ENCODE data around the gene ITGB6. TPM values are rescaled to one million over a fixed set of nuclear protein-coding genes. Genes with fewer than 3 reads are reported as not detected.

ITGB6 gene
- total RNA-seq, 1 donor from 2014 or later = not detected

GRCh38 chr2:160132761-160133160, 67.3 kb downstream of the ITGB6 start:
- DNase-seq (ENCODE audit: low read depth, low spot score) = no peak
- TF ChIP-seq, protein P1, sequence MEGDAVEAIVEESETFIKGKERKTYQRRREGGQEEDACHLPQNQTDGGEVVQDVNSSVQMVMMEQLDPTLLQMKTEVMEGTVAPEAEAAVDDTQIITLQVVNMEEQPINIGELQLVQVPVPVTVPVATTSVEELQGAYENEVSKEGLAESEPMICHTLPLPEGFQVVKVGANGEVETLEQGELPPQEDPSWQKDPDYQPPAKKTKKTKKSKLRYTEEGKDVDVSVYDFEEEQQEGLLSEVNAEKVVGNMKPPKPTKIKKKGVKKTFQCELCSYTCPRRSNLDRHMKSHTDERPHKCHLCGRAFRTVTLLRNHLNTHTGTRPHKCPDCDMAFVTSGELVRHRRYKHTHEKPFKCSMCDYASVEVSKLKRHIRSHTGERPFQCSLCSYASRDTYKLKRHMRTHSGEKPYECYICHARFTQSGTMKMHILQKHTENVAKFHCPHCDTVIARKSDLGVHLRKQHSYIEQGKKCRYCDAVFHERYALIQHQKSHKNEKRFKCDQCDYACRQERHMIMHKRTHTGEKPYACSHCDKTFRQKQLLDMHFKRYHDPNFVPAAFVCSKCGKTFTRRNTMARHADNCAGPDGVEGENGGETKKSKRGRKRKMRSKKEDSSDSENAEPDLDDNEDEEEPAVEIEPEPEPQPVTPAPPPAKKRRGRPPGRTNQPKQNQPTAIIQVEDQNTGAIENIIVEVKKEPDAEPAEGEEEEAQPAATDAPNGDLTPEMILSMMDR (conservative IDR thresholded peaks at IDR 0.05) = no peak
- no peaks in the 10 kb centered on the region for H3K27me3 Mint-ChIP-seq (ENCODE audit: low read depth)
- H3K9me3 Mint-ChIP-seq = no peaks in the 10 kb centered on the region
- no peak overlapping the region for H3K4me3 Mint-ChIP-seq
- H3K4me1 Mint-ChIP-seq = no peaks in the 10 kb centered on the region
- H3K27ac Mint-ChIP-seq (ENCODE audit: unreplicated experiment) = no peak overlapping the region
- no peaks in the 10 kb centered on the region for H3K36me3 Mint-ChIP-seq (ENCODE audit: low read depth)

GRCh38 chr2:160126756-160127155, 73.3 kb downstream of the ITGB6 start:
- no peak overlapping the region for H3K4me3 Mint-ChIP-seq
- TF ChIP-seq, protein P1 (conservative IDR thresholded peaks at IDR 0.05) = no peak
- H3K27me3 Mint-ChIP-seq (ENCODE audit: low read depth) = peaks cover 9% of the 10 kb centered on the region
- H3K9me3 Mint-ChIP-seq = no peaks in the 10 kb centered on the region
- no peaks in the 10 kb centered on the region for H3K36me3 Mint-ChIP-seq (ENCODE audit: low read depth)
- DNase-seq (ENCODE audit: low read depth, low spot score) = no peak
- no peak overlapping the region for H3K27ac Mint-ChIP-seq (ENCODE audit: unreplicated experiment)
- H3K4me1 Mint-ChIP-seq = peaks cover 16% of the 10 kb centered on the region

- no peak for DNase-seq (ENCODE audit: low read depth, low spot score)
- no peaks in the 10 kb centered on the region for H3K9me3 Mint-ChIP-seq
These were observed 73.8 kb downstream of the ITGB6 start for GRCh38 chr2:160126315-160126714.

GRCh38 chr2:160125828-160126227, 74.2 kb downstream of the ITGB6 start:
- no peaks in the 10 kb centered on the region for H3K36me3 Mint-ChIP-seq (ENCODE audit: low read depth)
- no peak overlapping the region for H3K4me3 Mint-ChIP-seq
- TF ChIP-seq, protein P1 (conservative IDR thresholded peaks at IDR 0.05) = no peak

More at GRCh38 chr2:160126315-160126714, 73.8 kb downstream of the ITGB6 start:
- no peaks in the 10 kb centered on the region for H3K36me3 Mint-ChIP-seq (ENCODE audit: low read depth)
- TF ChIP-seq, protein P1 (conservative IDR thresholded peaks at IDR 0.05) = no peak
- no peak overlapping the region for H3K27ac Mint-ChIP-seq (ENCODE audit: unreplicated experiment)
- peaks cover 16% of the 10 kb centered on the region for H3K4me1 Mint-ChIP-seq
- H3K27me3 Mint-ChIP-seq (ENCODE audit: low read depth) = peaks cover 9% of the 10 kb centered on the region
- no peak overlapping the region for H3K4me3 Mint-ChIP-seq

GRCh38 chr2:160125366-160125765, 74.7 kb downstream of the ITGB6 start:
- peaks cover 9% of the 10 kb centered on the region for H3K27me3 Mint-ChIP-seq (ENCODE audit: low read depth)
- H3K4me1 Mint-ChIP-seq = peaks cover 16% of the 10 kb centered on the region
- H3K4me3 Mint-ChIP-seq = no peak overlapping the region
- H3K27ac Mint-ChIP-seq (ENCODE audit: unreplicated experiment) = no peak overlapping the region
- TF ChIP-seq, protein P1 (conservative IDR thresholded peaks at IDR 0.05) = no peak
- H3K36me3 Mint-ChIP-seq (ENCODE audit: low read depth) = no peaks in the 10 kb centered on the region
- no peaks in the 10 kb centered on the region for H3K9me3 Mint-ChIP-seq
- no peak for DNase-seq (ENCODE audit: low read depth, low spot score)

More at GRCh38 chr2:160125828-160126227, 74.2 kb downstream of the ITGB6 start:
- Mint-ChIP-seq H3K4me1 (peaks cover 16% of the 10 kb centered on the region), H3K27ac (ENCODE audit: unreplicated experiment) (no peak overlapping the region), H3K27me3 (ENCODE audit: low read depth) (peaks cover 9% of the 10 kb centered on the region), H3K9me3 (no peaks in the 10 kb centered on the region)
- DNase-seq (ENCODE audit: low read depth, low spot score) = no peak
